H54 (cell line): ENCODE results near the gene GDAP2.
A peak's percentile ranks its signal among the peaks of the same experiment; 100 is the strongest.

Experiments used
- DNase-seq: peaks from one replicate; pipeline ENCODE4 v3.0.0; 2011; ENCODE audit warnings: low spot score, mixed read lengths; ENCODE audit not compliant: insufficient read length
- FAIRE-seq: peaks from 3 replicates; lab custom pipeline; 2011; peaks lifted over from hg19 to GRCh38; lab: Jason Lieb, UNC
- POLR2A ChIP-seq: IDR thresholded peaks from 2 replicates; pipeline ENCODE4 v1.6.1; 2011; ENCODE audit warnings: low read depth, mild to moderate bottlenecking, low read length

Gene GDAP2, protein sequence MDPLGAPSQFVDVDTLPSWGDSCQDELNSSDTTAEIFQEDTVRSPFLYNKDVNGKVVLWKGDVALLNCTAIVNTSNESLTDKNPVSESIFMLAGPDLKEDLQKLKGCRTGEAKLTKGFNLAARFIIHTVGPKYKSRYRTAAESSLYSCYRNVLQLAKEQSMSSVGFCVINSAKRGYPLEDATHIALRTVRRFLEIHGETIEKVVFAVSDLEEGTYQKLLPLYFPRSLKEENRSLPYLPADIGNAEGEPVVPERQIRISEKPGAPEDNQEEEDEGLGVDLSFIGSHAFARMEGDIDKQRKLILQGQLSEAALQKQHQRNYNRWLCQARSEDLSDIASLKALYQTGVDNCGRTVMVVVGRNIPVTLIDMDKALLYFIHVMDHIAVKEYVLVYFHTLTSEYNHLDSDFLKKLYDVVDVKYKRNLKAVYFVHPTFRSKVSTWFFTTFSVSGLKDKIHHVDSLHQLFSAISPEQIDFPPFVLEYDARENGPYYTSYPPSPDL

DNA sequence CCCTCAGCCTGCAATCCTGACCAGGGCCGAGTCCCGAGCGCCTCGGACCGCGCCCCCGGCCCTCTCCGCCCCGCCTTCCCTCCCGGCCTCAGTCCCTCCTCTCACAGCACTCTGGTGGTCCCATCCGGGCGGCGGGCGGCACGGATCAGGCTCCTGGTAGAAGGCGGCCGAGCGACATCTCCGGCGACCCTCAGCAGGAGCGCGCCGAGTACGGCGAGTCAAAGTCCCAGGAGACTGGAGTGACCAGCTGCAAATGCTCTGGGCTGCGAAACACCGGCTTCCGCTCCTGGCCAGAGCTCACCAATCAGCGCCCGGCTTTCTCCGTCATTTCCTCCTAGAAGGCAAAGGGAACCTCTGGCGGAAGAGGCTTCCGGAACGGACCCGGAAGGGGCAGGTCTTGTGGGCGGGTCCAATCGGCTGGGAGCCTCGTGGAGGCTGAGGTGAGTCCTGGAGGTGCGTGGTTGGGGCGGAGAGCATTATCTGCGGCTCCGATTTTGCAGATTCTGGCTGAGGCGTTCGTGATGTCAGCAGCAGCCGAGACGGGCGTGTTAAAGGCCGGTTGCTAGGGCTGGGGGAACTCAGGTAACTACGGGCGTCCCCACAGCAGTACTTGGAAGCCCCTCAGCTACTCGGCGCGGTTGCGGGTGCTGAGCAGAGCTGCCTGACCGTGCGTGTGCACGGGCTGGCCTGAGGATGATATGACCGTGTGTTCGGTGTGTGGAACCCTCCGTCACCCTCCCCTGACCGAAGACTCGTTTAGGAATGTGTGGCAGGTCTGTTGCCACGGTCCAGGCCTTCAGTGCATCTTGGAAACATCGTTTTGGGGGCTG, at the start of gene GDAP2, which contains the start of gene WDR3:
GDAP2 (minus strand) TSS at position 279 of the 830 bp plus-strand sequence. CDS start 9,264 bp downstream, outside the sequence.
WDR3 (plus strand) TSS at position 397 of the 830 bp plus-strand sequence. CDS start 3,581 bp downstream, outside the sequence.
- peak; percentile 65 for TF ChIP-seq POLR2A
- peak; percentile 96 for FAIRE-seq

DNA sequence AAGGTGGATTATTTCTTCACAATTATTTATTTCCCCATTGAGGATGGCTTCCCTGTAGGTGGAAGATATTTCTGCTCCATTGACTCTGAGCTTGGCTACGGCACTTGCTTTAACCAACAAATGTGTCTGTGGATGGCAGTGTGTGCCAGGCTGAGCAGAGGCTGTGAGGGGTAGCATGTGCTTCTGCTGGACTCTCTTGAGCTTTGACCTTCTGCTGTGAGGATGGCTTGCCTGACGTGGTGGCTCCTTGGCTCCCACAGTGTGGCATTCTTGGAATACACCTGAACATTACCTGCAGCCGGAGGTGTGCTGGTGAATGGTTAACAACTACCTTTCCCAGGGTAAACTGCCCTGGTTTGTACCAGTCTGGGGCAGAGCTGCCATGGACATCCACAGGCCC, 47.0 kb upstream of the GDAP2 start:
- DNase-seq (no peak), FAIRE-seq (no peak)
- no peak for TF ChIP-seq POLR2A

More for the DNA sequence above, at the start of gene GDAP2, which contains the start of gene WDR3:
- peak; percentile 80 for DNase-seq

DNA sequence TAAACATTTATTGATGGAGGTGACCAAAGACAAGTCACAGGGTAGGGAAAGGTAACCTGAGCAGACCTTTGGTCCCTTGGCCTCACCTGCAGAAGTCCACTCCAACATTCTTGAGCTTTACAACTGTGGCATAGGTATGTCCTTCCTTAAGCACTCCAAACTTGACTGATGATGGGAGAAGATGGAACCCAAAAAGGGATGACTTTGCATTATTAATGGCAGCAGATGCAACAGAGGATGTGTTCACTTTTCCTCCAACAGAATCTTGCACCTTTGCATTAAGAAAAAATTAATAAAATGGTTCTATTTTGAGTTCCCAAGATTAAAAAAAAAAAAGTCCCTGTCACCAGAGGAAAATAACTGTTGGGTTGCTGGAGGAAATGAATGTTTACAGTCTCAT, 42.4 kb upstream of the GDAP2 start:
- FAIRE-seq (no peak), DNase-seq (no peak)
- TF ChIP-seq POLR2A: no peak

DNA sequence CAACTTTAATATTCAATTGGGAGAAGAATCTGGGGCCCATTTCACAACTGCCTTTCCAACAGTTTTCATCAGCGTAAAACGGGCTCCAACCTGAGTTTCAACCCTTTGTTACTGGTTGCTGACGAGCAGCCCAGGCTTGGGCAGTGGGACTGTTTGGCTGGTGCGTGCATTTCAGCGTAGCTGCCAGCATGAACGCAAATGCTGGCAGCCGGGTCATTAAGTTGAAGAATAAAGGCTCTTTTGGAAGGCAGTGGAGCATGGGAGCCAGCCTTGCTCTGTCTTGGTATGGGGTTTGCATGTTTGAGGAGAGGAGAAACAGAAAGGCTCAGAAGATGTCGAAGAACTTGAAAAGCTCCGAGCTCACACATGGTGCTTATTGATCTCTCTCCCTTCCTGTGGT, 40.8 kb upstream of the GDAP2 start:
- no peak for FAIRE-seq
- no peak for TF ChIP-seq POLR2A
- DNase-seq: no peak

DNA sequence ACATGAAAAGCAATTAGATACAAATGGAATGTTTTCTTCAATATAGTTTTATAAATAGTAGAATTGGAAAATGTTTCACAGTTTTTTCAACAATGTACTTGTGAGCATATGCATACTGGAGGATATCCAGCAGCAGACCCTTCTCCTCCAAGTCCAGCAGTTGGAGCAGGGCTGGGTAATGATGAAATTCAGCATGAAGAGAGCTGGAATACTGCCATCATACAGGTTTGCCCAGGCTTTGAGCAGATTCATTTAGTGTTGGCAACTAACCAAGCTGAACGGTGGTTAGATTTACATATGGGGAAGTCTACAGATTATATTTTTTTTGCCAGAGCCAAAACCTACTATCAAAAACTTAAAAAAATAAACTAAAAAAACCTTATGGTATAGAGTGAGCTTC, 38.5 kb upstream of the GDAP2 start:
- FAIRE-seq (no peak), DNase-seq (no peak)
- TF ChIP-seq POLR2A: no peak

DNA sequence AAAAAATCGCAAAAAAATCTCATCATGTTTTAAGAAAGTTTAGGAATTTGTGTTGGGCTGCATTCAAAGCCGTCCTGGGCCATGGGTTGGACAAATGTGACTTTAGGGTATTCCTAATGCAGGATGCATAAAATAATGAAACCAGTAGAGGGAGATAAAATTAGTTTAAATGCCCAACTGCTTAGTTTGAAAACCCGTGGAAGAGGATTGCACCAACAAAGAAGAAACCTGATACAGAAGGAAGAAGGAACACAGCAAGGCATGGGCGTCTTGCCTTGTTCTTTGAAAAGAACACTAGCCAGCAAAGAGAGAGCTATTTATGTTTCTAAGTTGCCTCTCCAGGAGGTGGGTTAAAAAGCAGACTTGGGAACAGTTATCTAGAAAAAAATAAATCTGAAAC, 38.1 kb upstream of the GDAP2 start:
- no peak for FAIRE-seq
- TF ChIP-seq POLR2A: no peak
- no peak for DNase-seq

DNA sequence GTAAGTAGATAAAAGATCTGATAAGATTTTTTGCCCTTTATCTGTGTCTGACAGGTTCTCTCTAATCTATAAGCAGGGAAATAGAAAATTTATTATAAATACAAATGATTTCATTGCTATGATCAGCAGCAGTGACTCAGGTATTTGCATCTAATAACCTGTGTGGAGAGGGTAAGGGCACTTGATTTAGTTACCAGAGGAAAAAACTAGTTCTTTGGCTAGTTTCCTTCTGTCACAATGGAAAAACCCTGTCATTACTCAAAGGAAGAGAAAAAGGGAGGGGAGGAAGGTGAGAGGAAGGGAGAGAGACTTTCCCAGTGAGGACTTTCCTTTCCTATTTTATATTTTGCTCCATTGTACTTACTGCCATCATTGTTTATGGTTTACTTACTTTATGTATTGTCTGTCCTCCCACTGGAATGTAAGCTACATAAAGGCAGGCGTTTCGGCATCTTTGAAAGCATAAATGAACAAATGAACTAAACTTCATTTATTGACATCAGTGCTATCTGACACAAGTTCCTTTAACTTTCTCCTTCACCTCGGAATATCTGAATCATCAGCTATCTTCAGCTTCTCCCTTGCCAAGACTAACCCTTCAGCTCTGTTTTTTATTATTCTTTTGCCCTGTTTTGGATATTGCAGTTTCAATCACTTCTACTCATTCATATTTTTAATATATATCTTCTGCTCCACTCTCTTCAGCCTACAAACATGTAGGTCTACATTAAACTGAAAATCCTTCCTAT, 35.0 kb upstream of the GDAP2 start:
- no peak for TF ChIP-seq POLR2A
- FAIRE-seq: no peak
- DNase-seq: no peak

DNA sequence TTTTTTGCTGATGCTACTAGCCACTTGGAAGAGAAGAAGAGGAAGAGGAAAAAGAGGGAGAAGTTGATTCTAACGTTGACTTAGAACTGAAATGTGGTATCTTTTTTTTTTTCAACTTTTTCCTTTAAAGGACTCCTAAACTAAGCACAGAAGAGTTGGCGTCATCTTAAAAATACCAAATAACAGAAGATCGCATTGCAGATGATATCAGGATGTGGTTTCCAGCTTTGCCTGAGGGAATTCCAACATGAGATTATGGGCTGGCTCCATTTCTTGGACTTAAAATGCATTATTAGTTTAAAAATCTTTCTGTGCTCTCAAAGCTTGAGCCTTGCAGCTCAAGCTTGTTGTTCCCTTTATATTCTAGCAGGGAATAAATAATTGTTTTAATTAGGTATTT, 29.9 kb upstream of the GDAP2 start:
- no peak for TF ChIP-seq POLR2A
- no peak for DNase-seq
- FAIRE-seq: no peak

DNA sequence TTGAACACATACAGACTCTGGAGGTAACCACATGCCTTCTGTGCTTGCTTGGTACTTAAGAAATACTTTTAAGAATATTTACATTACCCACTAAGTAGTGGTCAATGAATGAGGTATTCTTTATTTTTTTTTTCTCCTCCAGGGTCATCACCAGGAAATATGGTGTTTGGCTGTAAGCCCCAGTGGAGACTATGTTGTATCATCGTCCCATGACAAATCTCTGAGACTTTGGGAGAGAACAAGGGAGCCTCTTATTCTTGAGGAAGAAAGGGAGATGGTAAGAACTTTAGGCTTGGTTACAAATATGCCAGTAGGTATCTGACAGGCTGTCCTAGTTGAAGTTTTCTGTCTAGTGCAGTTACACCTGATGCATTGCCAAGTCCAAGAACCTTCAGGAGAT, 23.0 kb upstream of the GDAP2 start:
- no peak for TF ChIP-seq POLR2A
- FAIRE-seq (no peak), DNase-seq (no peak)

DNA sequence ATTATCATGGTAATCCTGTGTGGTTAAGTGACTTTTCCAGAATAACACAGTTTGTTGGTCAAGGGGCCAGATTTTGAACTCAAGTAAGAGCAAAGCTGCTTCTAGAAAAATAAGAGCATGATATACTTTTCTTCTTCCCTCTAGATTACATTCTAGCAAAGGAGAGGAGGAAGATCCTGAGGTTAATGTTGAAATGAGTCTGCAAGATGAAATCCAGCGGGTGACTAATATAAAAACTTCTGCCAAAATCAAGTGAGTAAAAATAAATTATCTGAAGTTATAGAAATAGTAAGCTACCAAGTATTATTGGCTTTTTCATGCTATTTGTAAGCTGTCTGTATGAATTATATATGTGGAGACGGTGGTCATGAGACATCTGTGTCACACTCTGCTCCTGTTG, 12.9 kb upstream of the GDAP2 start:
- DNase-seq (no peak), FAIRE-seq (no peak)
- TF ChIP-seq POLR2A: no peak

DNA sequence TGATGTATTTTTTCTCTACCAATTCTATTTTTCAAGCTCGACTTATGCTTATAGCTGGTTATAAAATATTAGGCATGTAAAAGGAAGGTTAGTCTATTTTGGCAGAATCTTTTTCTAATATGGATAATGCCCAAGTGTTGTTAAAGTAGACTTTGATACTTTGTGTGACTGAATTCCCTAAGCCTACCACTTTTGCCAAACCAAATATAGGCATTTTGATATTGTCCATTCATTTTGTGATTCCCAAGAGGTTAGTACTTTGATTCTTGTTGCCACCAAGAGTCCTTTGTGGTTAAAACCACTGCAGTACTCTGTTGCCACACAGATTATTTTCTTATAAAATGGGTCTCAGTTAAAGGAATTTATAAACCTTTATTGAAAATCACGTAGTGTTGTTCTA, 4.3 kb upstream of the GDAP2 start:
- no peak for FAIRE-seq

DNA sequence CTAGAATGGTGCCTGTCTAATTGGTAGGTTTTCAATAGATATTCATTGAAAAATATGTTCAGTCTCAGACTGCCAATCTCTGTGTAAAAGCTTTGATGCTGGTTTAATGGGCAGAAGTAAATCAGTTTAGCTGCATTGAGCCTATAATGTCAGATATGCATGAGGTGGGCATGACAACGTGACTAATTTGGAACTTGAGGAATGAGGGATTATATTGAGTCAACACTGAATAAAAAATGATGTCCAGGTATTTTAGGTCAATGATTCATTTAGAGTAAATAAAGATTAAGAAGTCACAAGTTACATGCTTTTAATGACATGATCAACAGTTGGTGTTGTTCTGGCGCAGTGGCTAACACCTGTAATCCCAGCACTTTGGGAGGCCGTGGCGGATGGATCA, 3.2 kb upstream of the GDAP2 start:
- TF ChIP-seq POLR2A: no peak
- DNase-seq (no peak), FAIRE-seq (no peak)

More for the DNA sequence above, 4.3 kb upstream of the GDAP2 start:
- no peak for TF ChIP-seq POLR2A
- DNase-seq: no peak

DNA sequence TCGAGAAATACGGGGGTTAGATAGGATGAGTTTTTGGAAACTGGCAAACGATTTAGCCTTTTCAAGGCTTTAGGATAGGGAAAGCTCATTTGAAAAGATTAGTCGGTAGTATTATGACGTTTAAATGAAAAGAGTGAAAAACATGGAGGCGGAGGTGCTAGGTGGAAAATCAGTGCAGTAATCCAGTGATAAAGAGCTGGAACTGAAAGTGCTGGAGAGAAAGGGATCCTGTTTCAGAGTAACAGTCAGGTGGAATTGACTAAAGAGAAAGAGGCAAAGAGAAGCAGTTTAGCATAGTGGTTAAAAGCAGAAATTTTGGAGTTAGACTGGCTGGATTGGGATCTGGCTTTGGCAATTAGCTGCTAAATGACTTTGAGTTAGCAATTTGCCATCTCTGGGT, 1.1 kb upstream of the GDAP2 start:
- TF ChIP-seq POLR2A: no peak
- DNase-seq: no peak
- no peak for FAIRE-seq

DNA sequence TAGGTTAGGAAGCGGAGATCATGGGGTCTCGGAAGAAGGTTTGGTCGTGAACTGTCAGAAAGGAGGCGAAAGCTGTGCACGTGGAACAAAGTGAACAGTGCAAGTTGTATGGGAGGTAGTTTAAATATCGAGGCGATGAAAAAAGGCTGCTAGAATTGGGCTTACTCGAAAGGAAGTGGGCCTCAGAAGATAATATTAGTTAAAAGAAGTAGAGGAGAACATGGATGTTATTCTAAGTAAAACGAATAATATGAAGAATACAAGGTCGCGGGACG, 689 bp upstream of the GDAP2 start:
- FAIRE-seq (no peak), DNase-seq (no peak)
- TF ChIP-seq POLR2A: no peak
